HepG2 (cell line): Measurements from ENCODE around the gene UBE2R2. TPM values are rescaled to one million over a fixed set of nuclear protein-coding genes. Genes with fewer than 3 reads are reported as not detected.

ENCODE experiments used
- ARNT ChIP-seq: fragments of 450-650 bp; IDR thresholded peaks from 2 replicates; pipeline ENCODE4 v1.6.1; 2017
- ATF3 ChIP-seq: sonication (generic); formaldehyde crosslinking; IDR thresholded peaks from 2 replicates; pipeline ENCODE4 v1.4.0; 2020; ENCODE audit warnings: missing genetic modification reagents
- DDIT3 ChIP-seq: sonication (generic); formaldehyde crosslinking; IDR thresholded peaks from 2 replicates; pipeline ENCODE4 v1.4.0; 2020; ENCODE audit warnings: mild to moderate bottlenecking, missing genetic modification reagents
- DPF2 ChIP-seq: sonication (generic); formaldehyde crosslinking; IDR thresholded peaks from 2 replicates; pipeline ENCODE4 v1.4.0; 2020; ENCODE audit warnings: mild to moderate bottlenecking, low read depth, missing genetic modification reagents, borderline replicate concordance
- FOXO1 ChIP-seq: sonication (generic); formaldehyde crosslinking; IDR thresholded peaks from 2 replicates; pipeline ENCODE4 v1.4.0; 2020; ENCODE audit warnings: missing genetic modification reagents
- IRF2 ChIP-seq: IDR thresholded peaks from 2 replicates; pipeline ENCODE4 v1.6.1; 2018; ENCODE audit warnings: missing genetic modification reagents, missing compliant biosample characterization
- KDM2A ChIP-seq: sonication (generic); formaldehyde crosslinking; IDR thresholded peaks from 2 replicates; pipeline ENCODE4 v1.4.0; 2020; ENCODE audit warnings: low read depth, missing genetic modification reagents, borderline replicate concordance
- LCORL ChIP-seq, 2 experiments: fragments of 450-650 bp in 1 of 2; sonication (generic) in 1 of 2; formaldehyde crosslinking in 1 of 2; IDR thresholded peaks; 2 replicates each; pipeline versions ENCODE4 v1.5.0 to v1.6.1; 2017 to 2020; ENCODE audit warnings: antibody characterized with exemption in 1 of 2, missing genetic modification reagents in 1 of 2
- MED1 ChIP-seq: sonication (generic); formaldehyde crosslinking; IDR thresholded peaks from 2 replicates; pipeline ENCODE4 v1.4.0; 2020; ENCODE audit warnings: missing genetic modification reagents
- NFE2 ChIP-seq: sonication (generic); formaldehyde crosslinking; IDR thresholded peaks from 2 replicates; pipeline ENCODE4 v1.4.0; 2020; ENCODE audit warnings: missing genetic modification reagents
- NR2F1 ChIP-seq, 2 experiments: fragments of 450-650 bp in 1 of 2; formaldehyde crosslinking in 1 of 2; IDR thresholded peaks; 2 replicates each; pipeline versions ENCODE4 v1.5.0 to v1.6.1; 2016 to 2020; ENCODE audit warnings: mild to moderate bottlenecking in 1 of 2, missing compliant biosample characterization in 1 of 2, missing genetic modification reagents in 1 of 2, moderate library complexity in 1 of 2
- NRL ChIP-seq: sonication (generic); formaldehyde crosslinking; IDR thresholded peaks from 2 replicates; pipeline ENCODE4 v1.5.0; 2020; ENCODE audit warnings: missing genetic modification reagents, mild to moderate bottlenecking, moderate library complexity, borderline replicate concordance
- POLR2AphosphoS5 ChIP-seq: IDR thresholded peaks from 2 replicates; pipeline ENCODE4 v1.6.1; 2012; ENCODE audit warnings: low read depth, low read length
- SP4 ChIP-seq: sonication (generic); formaldehyde crosslinking; IDR thresholded peaks from 2 replicates; pipeline ENCODE4 v1.8.1; 2023; ENCODE audit warnings: mild to moderate bottlenecking, missing genetic modification reagents
- ZBTB39 ChIP-seq: sonication (generic); formaldehyde crosslinking; IDR thresholded peaks from 2 replicates; pipeline ENCODE4 v1.5.0; 2020; ENCODE audit warnings: missing genetic modification reagents
- ZIK1 ChIP-seq: sonication (generic); formaldehyde crosslinking; IDR thresholded peaks from 2 replicates; pipeline ENCODE4 v1.5.0; 2020; ENCODE audit warnings: mild to moderate bottlenecking, low read depth, missing genetic modification reagents, borderline replicate concordance
- ZMYM4 ChIP-seq: sonication (generic); formaldehyde crosslinking; IDR thresholded peaks from 2 replicates; pipeline ENCODE4 v1.8.1; 2023; ENCODE audit warnings: mild to moderate bottlenecking, missing genetic modification reagents
- ZNF280D ChIP-seq: sonication (generic); formaldehyde crosslinking; IDR thresholded peaks from 2 replicates; pipeline ENCODE4 v1.5.1; 2020; ENCODE audit warnings: mild to moderate bottlenecking, missing genetic modification reagents
- ZNF431 ChIP-seq: sonication (generic); formaldehyde crosslinking; IDR thresholded peaks from 2 replicates; pipeline ENCODE4 v1.9.0; 2022; ENCODE audit warnings: missing genetic modification reagents, low read depth, mild to moderate bottlenecking, borderline replicate concordance
- ZNF691 ChIP-seq: sonication (generic); formaldehyde crosslinking; IDR thresholded peaks from 2 replicates; pipeline ENCODE4 v1.4.0; 2020; ENCODE audit warnings: missing genetic modification reagents, low read depth, mild to moderate bottlenecking, borderline replicate concordance
- ZNF746 ChIP-seq: sonication (generic); formaldehyde crosslinking; IDR thresholded peaks from 2 replicates; pipeline ENCODE4 v1.8.0; 2022; ENCODE audit warnings: mild to moderate bottlenecking, missing genetic modification reagents
- ZNF782 ChIP-seq: sonication (generic); formaldehyde crosslinking; IDR thresholded peaks from 2 replicates; pipeline ENCODE4 v1.4.0; 2020; ENCODE audit warnings: missing genetic modification reagents, mild to moderate bottlenecking, borderline replicate concordance
- polyA plus RNA-seq, 8 experiments: library from polyadenylated mRNA; depleted of rRNA in 3 of 8; stranded (reverse) in 7 of 8; unstranded in 1 of 8; fragments of >200 nt; fragmentation: Illumina TruSeq in 4 of 8; extraction: Trizol in 4 of 8; gene quantifications; 2 replicates each; pipeline versions ENCODE4 v1.2.1 to v1.2.3, GENCODE V29; 2011 to 2016; ENCODE audit warnings: low read depth in 4 of 8, missing spikeins in 1 of 8, mixed read lengths in 1 of 8; ENCODE audit not compliant: insufficient read depth in 1 of 8
- total RNA-seq, 5 experiments: library from RNA; depleted of rRNA; stranded (reverse); fragments of >200 nt; fragmentation: Illumina TruSeq; extraction: Trizol; gene quantifications; 2 replicates each; pipeline ENCODE4 v1.2.3, GENCODE V29; 2016; ENCODE audit warnings: low read depth in 1 of 5

UBE2R2 gene
- total and polyA plus RNA-seq, 2 of the 13 experiments (the other 11 are each of a cell fraction or from before 2014, with no cell fraction given): 14.8 to 20.9 TPM

- TF ChIP-seq ZNF691 (CRISPR knock-in tag) (peak; percentile 78; the same call in 1 of the 2 replicates), DDIT3 (CRISPR knock-in tag) (no peak; the same call in 1 of the 2 replicates), ZNF782 (CRISPR knock-in tag) (no peak), ZNF431 (CRISPR knock-in tag) (no peak; the same call in 1 of the 2 replicates), KDM2A (CRISPR knock-in tag) (peak; percentile 74), ATF3 (CRISPR knock-in tag) (peak; percentile 65; the same call in 1 of the 2 replicates), ZMYM4 (CRISPR knock-in tag) (peak; percentile 81), NR2F1 (CRISPR knock-in tag; IDR thresholded peaks at IDR 0.05) (peak; percentile 81 to 93), MED1 (CRISPR knock-in tag) (peak; percentile 91), LCORL (IDR thresholded peaks at IDR 0.05) (no peak), LCORL (CRISPR knock-in tag; IDR thresholded peaks at IDR 0.05) (peak; percentile 78; the same call in 1 of the 2 replicates), NFE2 (CRISPR knock-in tag) (no peak), ZNF746 (peak; percentile 84), DPF2 (CRISPR knock-in tag) (peak; percentile 51; the same call in 1 of the 2 replicates), ZNF280D (CRISPR knock-in tag) (peak; percentile 94), IRF2 (CRISPR knock-in tag) (no peak), NRL (CRISPR knock-in tag) (no peak), ARNT (no peak), SP4 (CRISPR knock-in tag) (no peak), POLR2AphosphoS5 (no peak), ZBTB39 (no peak; the same call in 1 of the 2 replicates), FOXO1 (CRISPR knock-in tag) (peak; percentile 89), ZIK1 (CRISPR knock-in tag) (0 out of 2 replicates have a peak, but pooled peaks have one; percentile 56)
Observed at GRCh38 chr9:33939924-33940874, 123.2 kb downstream of the UBE2R2 start (continued).
